Panc1 (cell line): ENCODE data around the gene GALNT10. TPM values are rescaled to one million over a fixed set of nuclear protein-coding genes. Genes with fewer than 3 reads are reported as not detected.

ENCODE experiments used
- ATAC-seq: fragments of 200-7000 bp; cut with Tn5 transposase; 2 replicates; pipeline ENCODE4 v1.9.1; 2020; ENCODE audit warnings: mild to moderate bottlenecking, moderate library complexity
- BruUV-seq: library from RNA; stranded (reverse); fragments of 400-500 nt; replicated peaks from 2 replicates; lab custom pipeline; 2021; lab: Mats Ljungman, UMichigan
- CTCF ChIA-PET: fragments of 300-600 bp; sonication (Branson Sonifier 250); formaldehyde crosslinking; loops from one replicate; lab custom pipeline; 2022; ENCODE audit warnings: antibody characterized with exemption; lab: Charles Lee
- POLR2A ChIA-PET: fragments of 300-600 bp; sonication (Branson Sonifier 250); formaldehyde crosslinking; loops from one replicate; lab custom pipeline; 2022; ENCODE audit warnings: antibody characterized with exemption; lab: Charles Lee
- DNase-seq: peaks from one replicate; pipeline ENCODE4 v3.0.0-alpha.2; 2010; ENCODE audit warnings: low read depth, low spot score
- H3K27ac ChIP-seq: 2 replicates; pipeline ENCODE4 v1.5.1; 2011; ENCODE audit warnings: mild to moderate bottlenecking, low read length, inconsistent platforms
- H3K27me3 ChIP-seq: fragments of 200-500 bp; sonication (Bioruptor generic); 2 replicates; pipeline ENCODE4 v1.6.0; 2014; ENCODE audit warnings: low read length, inconsistent platforms; ENCODE audit not compliant: control insufficient read depth, insufficient read depth
- H3K36me3 ChIP-seq: fragments of 200-500 bp; sonication (Bioruptor generic); 2 replicates; pipeline ENCODE4 v1.5.1; 2014; ENCODE audit warnings: inconsistent platforms, mild to moderate bottlenecking, low read length, moderate library complexity; ENCODE audit not compliant: control insufficient read depth, insufficient read depth
- H3K4me1 ChIP-seq: 2 replicates; pipeline ENCODE4 v1.5.1; 2011; ENCODE audit warnings: inconsistent platforms, mild to moderate bottlenecking, low read length, moderate library complexity; ENCODE audit not compliant: control insufficient read depth, insufficient read depth
- H3K4me3 ChIP-seq, 2 experiments: 2 replicates each; pipeline ENCODE4 v1.5.1; 2011 to 2012; ENCODE audit warnings: low read depth in 2 of 2, low read length in 2 of 2, mild to moderate bottlenecking in 2 of 2, inconsistent platforms in 1 of 2, moderate library complexity in 1 of 2
- H3K9me3 ChIP-seq: fragments of 200-500 bp; sonication (Bioruptor generic); 2 replicates; pipeline ENCODE4 v1.5.1; 2014; ENCODE audit warnings: low read depth, mild to moderate bottlenecking, inconsistent platforms, low read length, moderate library complexity; ENCODE audit not compliant: control insufficient read depth, insufficient read depth
- POLR2AphosphoS5 ChIP-seq: IDR thresholded peaks from 2 replicates; pipeline ENCODE4 v1.6.1; 2012; ENCODE audit warnings: mild to moderate bottlenecking, low read depth, low read length, moderate library complexity
- SIN3A ChIP-seq: IDR thresholded peaks from 2 replicates; pipeline ENCODE4 v1.6.1; 2012; ENCODE audit warnings: low read depth, mild to moderate bottlenecking, low read length, moderate library complexity, borderline replicate concordance; ENCODE audit not compliant: insufficient read depth
- TCF7L2 ChIP-seq: IDR thresholded peaks from 2 replicates; pipeline ENCODE4 v1.6.1; 2011; ENCODE audit warnings: mild to moderate bottlenecking, low read depth, low read length, inconsistent platforms
- in situ Hi-C: cut with HindIII; loops from 2 replicates; pipeline ENCODE4 v1.10.0; 2016; ENCODE audit warnings: low sequenced_read_pairs, low pct_unique_long_range_greater_than_20kb
- intact Hi-C: fragments of 100-400 bp; cut with micrococcal nuclease; formaldehyde crosslinking; loops from one replicate; pipeline ENCODE4 v1.10.0; 2022; ENCODE audit not compliant: unreplicated experiment
- total RNA-seq: library from RNA; stranded (reverse); gene quantifications from one replicate; pipeline ENCODE4 v1.2.1, GENCODE V29; 2021; ENCODE audit not compliant: unreplicated experiment
- TF ChIP-seq, protein P1 (sequence below), 2 experiments: IDR thresholded peaks; 2 replicates each; pipeline ENCODE4 v1.6.1; 2011 to 2012; ENCODE audit warnings: low read depth in 2 of 2, control low read depth in 1 of 2, low read length in 1 of 2, mild to moderate bottlenecking in 1 of 2, moderate library complexity in 1 of 2; ENCODE audit not compliant: insufficient read depth in 1 of 2
- TF ChIP-seq, protein P2 (sequence below): fragments of 450-650 bp; IDR thresholded peaks from 2 replicates; pipeline ENCODE4 v1.5.1; 2017; ENCODE audit warnings: mild to moderate bottlenecking

The GALNT10 gene
- total RNA-seq, 1 experiment from 2014 or later, result 50.5 TPM

DNA sequence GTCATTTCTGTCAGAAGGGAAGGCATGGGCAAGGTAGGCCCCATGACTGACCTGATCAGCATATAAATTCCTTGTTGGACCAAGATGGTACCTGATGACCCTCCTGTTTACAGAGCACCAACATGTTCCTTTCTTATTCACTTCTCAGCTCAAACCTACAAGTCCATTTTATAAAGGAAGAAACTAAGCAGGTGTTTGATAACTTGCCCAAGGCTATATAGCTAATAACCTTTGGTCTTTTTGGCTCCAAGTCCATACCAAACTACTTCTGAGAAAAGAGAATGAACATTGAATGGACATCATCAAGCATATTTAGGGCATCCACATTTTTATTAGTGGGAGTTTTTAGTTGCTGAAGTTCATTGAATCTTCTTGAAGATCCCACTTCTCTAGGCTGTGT, 125.2 kb downstream of the GALNT10 start:
- Histone ChIP-seq H3K4me1 (no peaks in the 10 kb centered on the region), H3K27ac (no peak overlapping the region), H3K36me3 (no peaks in the 10 kb centered on the region), H3K9me3 (no peaks in the 10 kb centered on the region), H3K27me3 (no peaks in the 10 kb centered on the region), H3K4me3 (no peak overlapping the region)
- POLR2A ChIA-PET, result no interaction called here
- TF ChIP-seq, protein P1, sequence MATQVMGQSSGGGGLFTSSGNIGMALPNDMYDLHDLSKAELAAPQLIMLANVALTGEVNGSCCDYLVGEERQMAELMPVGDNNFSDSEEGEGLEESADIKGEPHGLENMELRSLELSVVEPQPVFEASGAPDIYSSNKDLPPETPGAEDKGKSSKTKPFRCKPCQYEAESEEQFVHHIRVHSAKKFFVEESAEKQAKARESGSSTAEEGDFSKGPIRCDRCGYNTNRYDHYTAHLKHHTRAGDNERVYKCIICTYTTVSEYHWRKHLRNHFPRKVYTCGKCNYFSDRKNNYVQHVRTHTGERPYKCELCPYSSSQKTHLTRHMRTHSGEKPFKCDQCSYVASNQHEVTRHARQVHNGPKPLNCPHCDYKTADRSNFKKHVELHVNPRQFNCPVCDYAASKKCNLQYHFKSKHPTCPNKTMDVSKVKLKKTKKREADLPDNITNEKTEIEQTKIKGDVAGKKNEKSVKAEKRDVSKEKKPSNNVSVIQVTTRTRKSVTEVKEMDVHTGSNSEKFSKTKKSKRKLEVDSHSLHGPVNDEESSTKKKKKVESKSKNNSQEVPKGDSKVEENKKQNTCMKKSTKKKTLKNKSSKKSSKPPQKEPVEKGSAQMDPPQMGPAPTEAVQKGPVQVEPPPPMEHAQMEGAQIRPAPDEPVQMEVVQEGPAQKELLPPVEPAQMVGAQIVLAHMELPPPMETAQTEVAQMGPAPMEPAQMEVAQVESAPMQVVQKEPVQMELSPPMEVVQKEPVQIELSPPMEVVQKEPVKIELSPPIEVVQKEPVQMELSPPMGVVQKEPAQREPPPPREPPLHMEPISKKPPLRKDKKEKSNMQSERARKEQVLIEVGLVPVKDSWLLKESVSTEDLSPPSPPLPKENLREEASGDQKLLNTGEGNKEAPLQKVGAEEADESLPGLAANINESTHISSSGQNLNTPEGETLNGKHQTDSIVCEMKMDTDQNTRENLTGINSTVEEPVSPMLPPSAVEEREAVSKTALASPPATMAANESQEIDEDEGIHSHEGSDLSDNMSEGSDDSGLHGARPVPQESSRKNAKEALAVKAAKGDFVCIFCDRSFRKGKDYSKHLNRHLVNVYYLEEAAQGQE (IDR thresholded peaks at IDR 0.05; ENCODE audit: insufficient read depth in 1 of 2, low read depth in 2 of 2, low read length in 1 of 2), result no peak
- no peak for TF ChIP-seq SIN3A
- TF ChIP-seq, protein P2, sequence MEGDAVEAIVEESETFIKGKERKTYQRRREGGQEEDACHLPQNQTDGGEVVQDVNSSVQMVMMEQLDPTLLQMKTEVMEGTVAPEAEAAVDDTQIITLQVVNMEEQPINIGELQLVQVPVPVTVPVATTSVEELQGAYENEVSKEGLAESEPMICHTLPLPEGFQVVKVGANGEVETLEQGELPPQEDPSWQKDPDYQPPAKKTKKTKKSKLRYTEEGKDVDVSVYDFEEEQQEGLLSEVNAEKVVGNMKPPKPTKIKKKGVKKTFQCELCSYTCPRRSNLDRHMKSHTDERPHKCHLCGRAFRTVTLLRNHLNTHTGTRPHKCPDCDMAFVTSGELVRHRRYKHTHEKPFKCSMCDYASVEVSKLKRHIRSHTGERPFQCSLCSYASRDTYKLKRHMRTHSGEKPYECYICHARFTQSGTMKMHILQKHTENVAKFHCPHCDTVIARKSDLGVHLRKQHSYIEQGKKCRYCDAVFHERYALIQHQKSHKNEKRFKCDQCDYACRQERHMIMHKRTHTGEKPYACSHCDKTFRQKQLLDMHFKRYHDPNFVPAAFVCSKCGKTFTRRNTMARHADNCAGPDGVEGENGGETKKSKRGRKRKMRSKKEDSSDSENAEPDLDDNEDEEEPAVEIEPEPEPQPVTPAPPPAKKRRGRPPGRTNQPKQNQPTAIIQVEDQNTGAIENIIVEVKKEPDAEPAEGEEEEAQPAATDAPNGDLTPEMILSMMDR, result no peak
- DNase-seq, result no peak
- no TSS peak for BruUV-seq
- in situ Hi-C loops (no loop called here), intact Hi-C loops (no loop called here)
- CTCF ChIA-PET, result no interaction called here
- ATAC-seq, result no peak

DNA sequence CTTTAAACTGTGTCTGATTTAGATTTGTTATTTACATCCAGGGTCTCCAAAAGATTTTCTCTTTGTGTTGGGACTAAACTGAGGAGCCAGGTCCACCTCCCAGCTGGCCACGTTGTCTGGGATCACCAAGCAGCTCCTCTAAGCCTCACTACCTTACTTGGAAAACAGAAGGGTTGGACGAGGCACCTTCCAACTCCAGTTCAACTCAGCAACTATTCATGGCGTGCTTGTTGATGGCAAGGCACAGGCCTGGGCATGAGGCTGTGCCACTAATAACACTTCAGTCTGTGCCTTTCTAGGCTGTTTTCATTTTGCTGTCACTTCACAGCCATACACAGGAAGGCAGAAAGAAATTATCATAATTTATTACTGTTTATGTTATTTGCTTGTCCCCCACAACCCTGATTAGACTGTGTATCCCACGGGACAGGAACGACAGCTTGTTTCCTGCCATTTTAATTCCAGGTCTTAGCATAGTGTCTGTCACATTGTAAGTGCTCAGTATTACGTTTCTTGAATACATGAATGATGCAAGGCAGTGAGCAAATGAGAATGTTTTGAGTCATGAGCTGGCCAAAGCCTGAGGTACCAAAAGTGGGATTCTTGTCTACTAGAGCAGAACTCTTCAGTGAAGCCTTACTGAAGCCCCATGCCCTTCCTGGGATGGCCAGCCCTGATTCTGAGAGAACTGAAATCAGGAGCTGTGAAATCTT, 125.8 kb downstream of the GALNT10 start:
- CTCF ChIA-PET, result no interaction called here
- Histone ChIP-seq H3K4me1 (no peaks in the 10 kb centered on the region), H3K27ac (no peak overlapping the region), H3K4me3 (no peak overlapping the region), H3K36me3 (no peaks in the 10 kb centered on the region), H3K27me3 (no peaks in the 10 kb centered on the region), H3K9me3 (no peaks in the 10 kb centered on the region)
- TF ChIP-seq TCF7L2, result no peak
- TF ChIP-seq POLR2AphosphoS5, result no peak
- no peak for TF ChIP-seq SIN3A
- TF ChIP-seq, protein P1 (IDR thresholded peaks at IDR 0.05; ENCODE audit: insufficient read depth in 1 of 2, low read depth in 2 of 2, low read length in 1 of 2), result no peak
- TF ChIP-seq, protein P2, result no peak
- ATAC-seq, result no peak
- in situ Hi-C loops (no loop called here), intact Hi-C loops (no loop called here)
- no TSS peak for BruUV-seq
- POLR2A ChIA-PET, result no interaction called here
- no peak for DNase-seq
